GM12801 (cell line): ENCODE measurements around the gene FKBP11.

Experiments used
- CTCF ChIP-seq: IDR thresholded peaks from one replicate; pipeline ENCODE4 v1.5.1; 2011; ENCODE audit warnings: control low read depth; ENCODE audit not compliant: insufficient read length; ENCODE audit errors: extremely low read depth

FKBP11 gene

GRCh38 chr12:48901278-48901677 lies 24.0 kb downstream of the FKBP11 start:
- TF ChIP-seq CTCF: no peak

- no peak for TF ChIP-seq CTCF
Measured at GRCh38 chr12:48899651-48900050, 25.6 kb downstream of the FKBP11 start.

DNA sequence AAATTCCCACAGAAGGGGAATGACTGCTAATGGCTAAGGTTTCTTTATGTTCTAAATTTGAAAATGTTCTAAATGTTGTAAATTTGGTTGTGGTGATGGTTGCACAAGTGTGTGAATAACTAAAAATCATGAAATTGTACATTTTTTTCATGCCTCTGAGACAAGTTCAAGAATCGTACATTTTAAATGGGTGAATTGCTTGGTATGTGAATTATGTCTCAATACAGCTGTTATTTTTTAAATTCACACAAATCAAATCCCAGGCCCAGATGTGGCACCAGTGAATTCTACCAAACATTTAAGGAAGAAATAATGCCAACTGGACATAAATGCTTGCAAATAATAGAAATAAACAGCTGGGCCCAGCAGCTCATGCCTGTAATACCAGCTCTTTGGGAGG lies 31.0 kb downstream of the FKBP11 start:
- no peak for TF ChIP-seq CTCF

DNA sequence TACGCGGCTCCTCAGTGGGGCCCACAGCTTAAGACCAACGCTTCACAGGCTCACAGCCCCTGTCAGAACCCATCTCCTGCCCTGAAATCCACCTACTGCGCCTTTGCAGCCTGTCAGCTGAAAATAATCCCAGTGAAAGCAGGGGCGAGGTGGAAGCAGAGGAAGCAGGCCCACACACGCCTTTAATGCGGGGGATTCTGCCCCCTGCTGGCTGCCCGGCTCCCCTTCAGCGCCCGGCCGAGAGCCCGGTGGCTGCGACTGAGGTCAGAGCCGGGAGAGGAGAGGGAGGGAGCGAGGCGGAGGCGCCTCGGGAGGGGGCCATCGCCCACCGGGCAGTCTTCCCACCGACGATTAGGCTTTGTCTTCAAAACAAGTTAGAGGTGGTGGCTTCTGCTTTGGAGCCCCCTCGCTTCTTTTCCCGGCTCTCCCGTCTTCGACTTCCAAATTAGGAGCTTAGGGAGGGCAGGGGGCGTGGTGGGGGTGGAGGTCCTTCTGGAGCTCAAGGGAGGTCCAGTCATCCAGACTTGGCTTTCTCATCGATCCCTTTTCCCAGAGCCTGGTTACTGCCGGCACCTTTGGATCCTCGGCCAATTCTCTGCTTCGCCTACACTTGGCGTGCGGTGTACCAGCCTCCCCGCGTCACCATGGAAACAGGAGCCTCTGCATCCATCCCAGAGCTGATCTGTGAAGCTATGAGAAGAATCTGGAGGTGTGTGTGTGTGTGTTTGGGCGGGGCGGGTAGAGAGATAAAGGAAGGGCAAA lies 34.5 kb downstream of the FKBP11 start:
- TF ChIP-seq CTCF: no peak

DNA sequence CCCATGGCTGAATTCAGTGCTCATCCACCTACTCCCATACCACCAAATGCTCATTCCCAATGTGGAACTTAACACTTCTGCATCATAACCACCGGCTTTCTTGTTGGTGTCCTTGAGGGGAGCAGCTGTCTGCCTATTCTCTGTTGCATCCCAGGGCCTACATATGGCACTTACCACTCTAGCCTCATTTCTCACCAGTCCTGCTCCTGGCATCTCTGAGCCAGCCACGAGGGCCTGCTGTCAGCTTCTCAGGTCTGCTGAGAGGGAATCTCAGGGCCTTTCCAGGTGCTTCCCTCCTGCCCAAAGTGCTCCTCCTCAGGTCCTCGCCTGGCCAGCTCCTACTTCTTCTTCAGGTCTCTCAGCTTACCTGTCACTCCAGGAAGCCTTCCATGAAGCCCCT lies 35.6 kb downstream of the FKBP11 start:
- no peak for TF ChIP-seq CTCF

- no peak for TF ChIP-seq CTCF
Measured at GRCh38 chr12:48883305-48884161, 41.8 kb downstream of the FKBP11 start.

DNA sequence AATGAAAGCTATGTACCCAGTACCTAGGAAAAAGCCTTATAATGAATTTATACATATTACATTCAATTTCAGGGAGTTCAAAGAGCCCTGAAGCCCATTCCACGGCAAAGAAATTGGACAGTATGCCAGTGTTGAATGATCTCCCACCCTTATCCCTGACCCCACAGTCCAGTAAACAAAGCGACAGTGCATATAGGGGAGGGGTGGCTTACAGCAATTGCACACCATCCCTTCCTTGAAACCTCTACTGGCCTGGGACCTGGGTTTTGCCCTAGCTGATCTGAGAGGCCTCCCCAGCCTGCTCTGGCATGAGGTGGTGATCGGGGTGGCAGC lies 42.4 kb downstream of the FKBP11 start:
- no peak for TF ChIP-seq CTCF
